Erythroblast (primary cell): ENCODE results near the gene BRCA2.

Experiments used
- DNase-seq, 2 experiments: peaks; one replicate each; lab custom pipeline; 2025; lab: John Stamatoyannopoulos, UW
- GATA1 ChIP-seq: IDR thresholded peaks from 2 replicates; pipeline ENCODE4 v1.6.1; 2011; ENCODE audit warnings: low read depth, mild to moderate bottlenecking, control low read depth, low read length, moderate library complexity
- POLR2A ChIP-seq: IDR thresholded peaks from 2 replicates; pipeline ENCODE4 v1.6.1; 2011; ENCODE audit warnings: mild to moderate bottlenecking, low read length

The BRCA2 gene

GRCh38 chr13:32315238-32316027 is at the start of gene BRCA2, which contains the start of gene ZAR1L:
BRCA2 (plus strand) TSS chr13:32315508; CDS start chr13:32316461, 953 bp downstream.
ZAR1L (minus strand) TSS chr13:32315363; CDS start chr13:32311925, 3,438 bp downstream.
- peak; percentile 95 to 96 for DNase-seq
- TF ChIP-seq GATA1: no peak
- peak; percentile 98 for TF ChIP-seq POLR2A

- DNase-seq: no peak
- TF ChIP-seq POLR2A (no peak), GATA1 (no peak)
Observed at GRCh38 chr13:32265726-32266125, 49.6 kb upstream of the BRCA2 start.

- TF ChIP-seq POLR2A (no peak), GATA1 (no peak)
- DNase-seq: no peak
Observed at GRCh38 chr13:32266130-32266529, 49.2 kb upstream of the BRCA2 start.

- DNase-seq: peak in 1 of 2 experiments; percentile 3
- TF ChIP-seq POLR2A (no peak), GATA1 (no peak)
Observed at GRCh38 chr13:32267836-32268439, 47.4 kb upstream of the BRCA2 start.

GRCh38 chr13:32272021-32272683 is 43.2 kb upstream of the BRCA2 start:
- no peak for DNase-seq
- no peak for TF ChIP-seq POLR2A
- TF ChIP-seq GATA1: no peak

- DNase-seq: no peak
- no peak for TF ChIP-seq GATA1
- TF ChIP-seq POLR2A: no peak
Observed at GRCh38 chr13:32277839-32278238, 37.5 kb upstream of the BRCA2 start.

- no peak for DNase-seq
- TF ChIP-seq GATA1 (no peak), POLR2A (no peak)
Observed at GRCh38 chr13:32278426-32278825, 36.9 kb upstream of the BRCA2 start.

- TF ChIP-seq POLR2A (no peak), GATA1 (no peak)
- DNase-seq: no peak
Observed at GRCh38 chr13:32281096-32281495, 34.2 kb upstream of the BRCA2 start.

- DNase-seq: no peak
- TF ChIP-seq GATA1: no peak
- no peak for TF ChIP-seq POLR2A
Observed at GRCh38 chr13:32282096-32282711, 33.1 kb upstream of the BRCA2 start.

- TF ChIP-seq GATA1: no peak
- no peak for TF ChIP-seq POLR2A
- no peak for DNase-seq
Observed at GRCh38 chr13:32284927-32285632, 30.2 kb upstream of the BRCA2 start.

- TF ChIP-seq POLR2A (no peak), GATA1 (no peak)
- DNase-seq: no peak
Observed at GRCh38 chr13:32285633-32285965, 29.7 kb upstream of the BRCA2 start.

- DNase-seq: no peak
- TF ChIP-seq GATA1 (no peak), POLR2A (no peak)
Observed at GRCh38 chr13:32297206-32297605, 18.1 kb upstream of the BRCA2 start.

- TF ChIP-seq GATA1 (no peak), POLR2A (no peak)
- DNase-seq: no peak
Observed at GRCh38 chr13:32298695-32299094, 16.6 kb upstream of the BRCA2 start.
